Left colon (tissue), 2 donors: ENCODE results near the gene GLDC. TPM values are rescaled to one million over a fixed set of nuclear protein-coding genes. Genes with fewer than 3 reads are reported as not detected.
A peak's percentile ranks its signal among the peaks of the same experiment; 100 is the strongest.
"Not testable (repeated sequence)": the region's sequence is repeated elsewhere in the genome, so short reads cannot be mapped to it uniquely, and the experiment has no call there.

Source experiments
- ATAC-seq: fragments of 200-7000 bp; cut with Tn5 transposase; one replicate; pipeline ENCODE4 v1.9.1; 2020; ENCODE audit warnings: mild to moderate bottlenecking, moderate library complexity
- DNase-seq, 2 donors: peaks; one replicate each; pipeline ENCODE4 v3.0.0-alpha.2; 2020
- intact Hi-C, 2 donors: fragments of 100-400 bp; cut with DNase I in 1 of 2; cut with micrococcal nuclease in 1 of 2; formaldehyde crosslinking; loops; one replicate each; pipeline versions ENCODE4 v1.11.2 to v1.14.0; 2022; cut with DNase I, micrococcal nuclease
- long read RNA-seq: library from polyadenylated mRNA; unstranded; transcript quantifications from one replicate; pipeline ENCODE4 v2.0.0, GENCODE V29; 2021
- total RNA-seq, 2 donors: library from RNA; stranded (reverse); fragmentation: NEBNext Ultra II Directional; extraction: Animal tissue kit (Norgen Biotek cat#: 25700); gene quantifications; one replicate each; pipeline ENCODE4 v1.2.1, GENCODE V29; 2021
- donor health status: DM: no; HTN: no; CAD: no.
- donor health status: DM: yes; HTN: yes; CAD: no.

The GLDC gene
- total RNA-seq, result 1 to 10 TPM in 1 of 2 donors, under 1 TPM in 1; 0.70 to 2.2 TPM
- long read RNA-seq, result 0 reads

GRCh38 chr9:6645355-6646292, at the start of gene GLDC:
TSS of gene GLDC (minus strand) at chr9:6645729. CDS start at chr9:6645499, 230 bp downstream.
- peak; percentile 56 to 60 for DNase-seq
- ATAC-seq, result peak; percentile 95
- intact Hi-C loops, result no loop called here

DNA sequence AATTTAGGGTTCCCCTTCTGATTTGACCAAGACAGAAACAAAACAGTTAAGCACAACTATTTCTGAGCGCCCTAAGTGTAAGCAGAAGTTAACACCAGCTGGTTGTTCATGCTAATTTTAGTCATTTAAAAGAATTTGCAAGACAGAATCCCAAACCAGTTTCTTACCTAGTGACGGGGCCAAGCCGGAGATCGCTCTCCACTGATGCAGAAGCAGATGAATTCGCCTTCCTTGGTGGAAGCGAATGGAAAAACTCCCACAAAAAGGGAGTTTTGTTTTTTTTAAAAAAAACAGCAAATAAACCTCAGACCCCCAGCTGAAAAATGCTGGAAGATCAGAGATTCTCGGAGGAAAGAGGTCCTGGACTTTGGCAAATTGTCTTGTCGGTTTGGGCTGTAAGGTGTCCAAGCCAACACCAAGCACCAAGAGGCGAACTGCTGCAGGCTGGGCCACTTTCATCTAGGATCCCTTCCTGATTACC, 47.4 kb upstream of the GLDC start:
- DNase-seq, result no peak
- intact Hi-C loops, result no loop called here
- ATAC-seq, result no peak

- DNase-seq (no peak), ATAC-seq (no peak)
- intact Hi-C loops, result no loop called here
Measured at GRCh38 chr9:6692433-6692832, 46.9 kb upstream of the GLDC start.

DNA sequence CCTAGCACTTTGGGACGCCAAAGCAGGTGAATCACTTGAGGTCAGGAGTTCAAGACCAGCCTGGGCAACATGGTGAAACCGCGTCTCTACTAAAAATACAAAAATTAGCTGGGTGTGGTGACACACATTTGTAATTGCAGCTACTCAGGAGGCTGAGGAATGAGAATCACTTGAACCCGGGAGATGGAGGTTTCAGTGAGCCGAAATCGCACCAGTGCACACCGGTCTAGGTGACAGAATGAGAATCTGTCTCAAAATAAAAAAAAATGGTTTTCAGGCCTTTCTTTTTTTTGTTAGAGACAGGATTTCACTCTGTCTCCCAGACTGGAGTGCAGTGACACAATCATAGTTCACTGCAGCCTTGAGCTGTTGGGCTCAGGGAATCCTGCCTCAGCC, 45.1 kb upstream of the GLDC start:
- ATAC-seq, DNase-seq, intact Hi-C loops: not testable (repeated sequence)

DNA sequence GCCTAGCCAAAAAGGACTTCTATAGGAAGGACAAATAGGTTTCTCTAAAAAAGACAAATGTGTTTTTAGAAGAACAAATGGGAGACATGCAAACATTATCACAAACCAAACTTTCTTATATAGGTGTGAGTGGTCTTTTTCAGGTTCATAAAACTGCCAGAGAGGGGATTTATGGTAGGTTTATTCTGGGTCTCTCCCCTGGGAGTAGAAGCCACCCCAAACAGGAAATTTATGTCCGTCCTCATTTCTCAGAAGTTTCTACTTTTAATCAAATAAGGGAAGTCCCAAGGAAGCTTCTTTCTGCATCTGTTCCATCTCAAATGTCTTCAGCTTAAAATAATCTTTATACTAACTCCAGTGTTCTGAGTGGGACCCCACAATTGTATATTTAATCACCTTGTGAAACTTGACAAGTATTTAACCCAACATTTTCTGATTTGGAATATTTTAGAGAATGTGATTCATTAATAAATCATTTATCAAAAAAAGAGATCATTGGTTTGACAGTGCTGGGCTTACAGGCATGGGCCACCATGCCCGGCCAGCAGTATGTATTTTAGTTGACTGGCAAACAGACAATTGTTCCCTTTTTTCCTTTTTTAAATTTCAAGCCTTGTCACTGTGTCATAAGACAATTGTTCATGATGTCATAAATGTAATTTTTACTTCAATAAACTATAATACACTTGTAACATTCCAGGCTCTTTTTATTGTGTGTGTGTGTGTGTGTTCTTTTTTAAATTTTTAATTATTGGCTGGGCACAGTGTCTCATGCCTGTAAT, 44.6 kb upstream of the GLDC start:
- intact Hi-C loops, result no loop called here

DNA sequence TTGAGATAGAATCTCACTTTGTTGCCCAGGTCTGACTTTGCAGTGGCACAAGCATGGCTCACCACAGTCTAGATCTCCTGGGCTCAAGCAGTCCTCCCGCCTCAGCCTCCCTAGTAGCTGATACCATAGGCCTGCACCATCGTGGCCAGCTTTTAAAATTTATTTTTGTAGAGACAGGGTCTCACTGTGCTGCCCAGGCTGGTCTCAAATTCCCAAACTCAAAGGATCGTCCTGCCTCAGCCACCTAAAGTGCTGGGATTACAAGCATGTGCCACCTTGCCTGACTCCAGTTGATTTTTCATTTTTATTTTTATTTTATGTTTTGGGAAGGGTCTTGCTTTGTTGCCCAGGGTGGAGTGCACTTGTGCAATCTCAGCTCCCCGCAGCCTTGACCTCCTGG, 41.7 kb upstream of the GLDC start:
- ATAC-seq, result no peak
- DNase-seq, result no peak
- intact Hi-C loops, result no loop called here

More for the DNA sequence above, 44.6 kb upstream of the GLDC start:
- DNase-seq (no peak), ATAC-seq (no peak)

DNA sequence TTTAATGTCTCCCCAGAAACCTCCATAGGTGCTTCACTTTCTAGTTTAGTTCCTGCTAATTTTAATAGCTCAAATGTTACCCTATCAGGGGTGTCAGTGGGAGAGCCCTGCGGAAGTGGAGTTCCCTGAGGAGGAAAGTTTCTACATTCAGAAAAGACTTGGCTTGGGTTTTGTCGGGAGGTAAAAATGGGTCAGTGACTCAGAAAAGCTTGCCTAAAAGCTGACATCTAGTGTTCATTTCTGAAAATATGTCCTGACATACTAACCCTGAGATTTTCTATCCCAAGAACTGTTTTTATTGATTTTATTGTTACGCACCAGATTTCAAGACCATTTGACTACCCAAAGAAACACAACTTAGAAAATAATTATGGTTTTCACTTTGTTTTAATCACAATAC, 40.9 kb upstream of the GLDC start:
- intact Hi-C loops, result no loop called here
- no peak for DNase-seq
- ATAC-seq, result no peak

GRCh38 chr9:6681957-6682501, 36.5 kb upstream of the GLDC start:
- DNase-seq (peak in 1 of 2 donors; percentile 34), ATAC-seq (peak; percentile 17)
- intact Hi-C loops, result no loop called here

DNA sequence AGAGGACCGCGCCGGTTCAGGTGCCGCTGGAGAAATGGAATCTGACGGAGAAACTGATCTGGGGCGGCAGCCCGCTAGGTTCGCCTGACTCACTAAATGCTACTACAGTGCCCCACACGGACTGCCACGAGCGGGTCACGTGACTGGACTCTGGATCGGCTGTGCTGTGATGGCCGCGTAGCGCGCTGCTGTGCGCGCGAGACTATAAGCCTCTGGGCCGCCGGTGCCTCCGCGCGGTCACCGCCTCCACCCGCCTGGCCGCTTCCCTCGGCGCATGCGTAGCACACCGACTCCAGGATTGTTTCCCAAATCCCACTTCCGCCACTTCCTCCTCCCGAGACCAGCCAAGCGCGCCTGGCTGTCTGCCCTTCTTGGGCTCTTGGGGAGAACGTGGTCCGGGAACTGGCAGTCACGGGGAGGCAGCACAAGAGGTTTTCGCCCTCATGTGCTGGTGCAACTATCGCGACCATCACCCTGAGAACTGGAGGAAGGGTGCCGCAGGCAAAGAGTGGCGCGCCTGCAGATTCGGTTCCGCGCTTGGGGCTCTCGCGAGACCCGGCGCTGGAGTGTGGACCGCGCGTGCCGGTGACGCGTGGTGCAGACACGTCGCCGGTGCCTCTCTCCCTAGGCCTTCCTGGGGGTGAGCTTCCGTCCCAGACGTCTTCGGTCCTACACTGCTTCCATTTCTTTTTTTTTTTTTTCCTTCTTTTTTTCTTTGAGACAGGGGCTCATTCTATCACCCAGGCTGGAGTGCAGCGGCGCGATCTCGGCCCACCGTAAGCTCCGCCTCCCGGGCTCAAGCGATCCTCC, 35.8 kb upstream of the GLDC start:
- peak; percentile 96 to 98 for DNase-seq
- intact Hi-C loops, result no loop called here
- ATAC-seq, result peak; percentile 91

DNA sequence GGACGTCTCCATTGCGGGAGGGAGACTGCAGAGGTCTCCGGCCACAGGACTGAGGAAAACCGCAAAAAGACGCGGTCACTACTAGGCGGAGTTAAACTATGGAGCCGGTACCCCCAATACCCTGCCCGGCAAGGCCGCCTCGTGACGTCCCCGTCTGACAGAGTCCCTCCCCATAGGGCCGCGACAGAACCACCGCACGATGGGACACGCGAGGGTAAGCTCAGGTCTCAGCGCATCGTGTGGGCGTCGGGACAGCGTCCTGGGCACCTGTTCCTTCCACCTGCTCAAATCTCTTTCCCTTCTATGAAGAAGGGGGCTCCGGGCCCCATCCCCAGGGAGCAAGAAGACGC, 35.2 kb upstream of the GLDC start:
- ATAC-seq (peak; percentile 52), DNase-seq (peak; percentile 67 to 78)
- intact Hi-C loops, result no loop called here

DNA sequence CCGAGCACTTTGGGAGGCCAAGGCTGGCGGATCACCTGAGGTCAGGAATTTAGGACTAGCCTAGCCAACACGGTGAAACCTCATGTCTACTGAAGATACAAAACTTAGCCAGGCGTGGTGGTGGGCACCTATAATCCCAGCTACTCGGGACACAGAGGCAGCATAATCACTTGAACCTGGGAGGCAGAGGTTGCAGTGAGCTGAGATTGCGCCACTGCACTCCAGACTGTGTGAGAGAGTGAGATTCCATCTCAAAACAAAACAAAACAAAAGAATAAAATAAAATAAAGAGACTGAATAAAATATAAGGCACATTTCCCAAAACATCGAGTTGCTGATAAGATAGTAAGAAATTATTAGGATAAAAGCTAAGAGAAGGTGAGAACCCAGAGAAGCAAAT, 32.3 kb upstream of the GLDC start:
- ATAC-seq (no peak), DNase-seq (no peak)
- intact Hi-C loops, result no loop called here

GRCh38 chr9:6676254-6676921, 30.9 kb upstream of the GLDC start:
- intact Hi-C loops, result no loop called here
- no peak for ATAC-seq
- DNase-seq, result no peak

- intact Hi-C loops, result no loop called here
- ATAC-seq, result no peak
- no peak for DNase-seq
Measured at GRCh38 chr9:6675268-6675667, 29.7 kb upstream of the GLDC start.

DNA sequence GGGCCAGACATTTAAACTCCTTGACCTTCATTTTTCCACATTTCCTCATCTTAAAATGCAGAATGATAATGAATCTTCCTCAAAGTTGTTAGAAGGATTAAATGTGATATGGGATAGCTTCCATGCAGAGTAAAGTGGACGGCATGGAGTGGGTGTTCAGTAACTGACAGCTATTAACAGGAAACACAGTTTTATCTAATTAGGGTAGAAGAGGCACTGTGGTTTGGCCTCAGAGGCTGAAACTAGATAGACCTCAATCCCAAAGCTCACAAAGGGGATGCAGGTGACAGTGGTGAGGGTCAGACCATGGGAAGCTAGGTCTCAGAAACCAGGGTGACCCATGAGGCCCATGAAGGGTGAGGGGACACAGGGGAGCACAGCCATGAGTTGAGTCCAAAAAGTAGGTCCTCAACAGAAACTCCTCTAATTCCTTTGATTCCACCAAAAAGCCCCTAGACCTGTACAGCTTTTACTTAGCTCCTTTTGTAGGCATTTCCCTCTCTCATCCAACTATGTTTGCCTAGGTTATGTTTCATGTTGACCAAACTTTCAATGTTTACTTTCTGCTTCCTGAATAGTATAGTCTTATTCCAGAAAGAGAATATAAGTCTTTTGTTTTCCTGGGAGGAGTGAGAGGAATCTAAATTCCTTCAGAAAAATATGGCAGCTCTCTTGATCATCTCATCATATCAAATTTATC, 27.9 kb upstream of the GLDC start:
- DNase-seq (no peak), ATAC-seq (peak; percentile 64)
- intact Hi-C loops, result no loop called here

DNA sequence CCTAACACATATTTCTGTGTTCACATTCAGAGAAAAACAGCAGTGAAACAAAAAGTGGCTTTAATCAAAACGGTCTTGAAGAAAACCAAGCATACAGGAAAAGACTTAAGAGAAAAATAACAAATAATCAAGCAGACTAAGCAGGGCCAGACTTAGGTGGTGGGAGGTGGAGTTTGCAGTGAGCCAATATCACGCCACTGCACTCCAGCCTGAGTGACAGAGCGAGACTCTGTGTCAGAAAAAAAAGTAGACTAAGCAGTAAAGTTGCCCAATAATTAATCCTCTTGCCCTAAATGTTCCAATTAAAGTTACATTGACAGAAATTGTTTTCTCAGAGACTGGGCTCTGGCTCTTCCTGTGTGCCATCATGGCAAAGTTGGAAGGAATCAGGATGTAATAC, 26.6 kb upstream of the GLDC start:
- intact Hi-C loops, result no loop called here
- DNase-seq, result no peak
- no peak for ATAC-seq

- ATAC-seq, result no peak
- no peak for DNase-seq
- intact Hi-C loops, result no loop called here
Measured at GRCh38 chr9:6671416-6671815, 25.9 kb upstream of the GLDC start.

DNA sequence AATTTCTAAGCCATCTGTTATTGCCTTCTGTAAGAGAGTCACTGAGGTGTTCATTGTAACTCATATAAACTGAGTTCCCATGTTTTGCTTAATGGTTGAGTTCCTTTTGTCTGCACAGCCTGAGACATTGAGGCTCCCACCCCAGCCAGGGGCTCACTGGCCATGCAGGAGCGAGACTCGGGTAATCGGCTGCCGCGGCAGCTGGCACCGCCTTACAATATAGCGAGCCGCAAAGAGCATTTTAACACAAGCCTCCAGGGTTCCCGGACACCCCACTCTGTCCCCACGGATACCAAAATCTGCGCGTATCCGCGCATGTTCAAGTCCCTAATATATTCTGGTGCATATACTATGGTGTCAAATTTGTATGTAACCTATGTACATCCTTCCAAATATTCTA, 24.4 kb upstream of the GLDC start:
- ATAC-seq, result no peak
- intact Hi-C loops, result loop anchor here in 1 of 2 donors (10.0 kb wide), 3 partner anchors 85 to 315 kb away; no protein-coding TSS in a partner anchor

More for the DNA sequence above, 24.4 kb upstream of the GLDC start:
- DNase-seq, result no peak
